ENCODE data around the gene MED15. TPM values are rescaled to one million over a fixed set of nuclear protein-coding genes. Genes with fewer than 3 reads are reported as not detected.
"Not testable (repeated sequence)": the region's sequence is repeated elsewhere in the genome, so short reads cannot be mapped to it uniquely, and the experiment has no call there.

MED15 gene
- total RNA-seq, 1 donor from 2014 or later: 11.4 TPM

- Histone ChIP-seq H3F3A (ENCODE audit: low read depth) (no peaks in the 10 kb centered on the region), H3K27ac (no peak overlapping the region), H3K4me3 (no peak overlapping the region), H2AFZ (replicated peaks) (no peak overlapping the region), H3K4me1 (peaks cover 4% of the 10 kb centered on the region), H3K79me2 (ENCODE audit: low read depth) (peaks cover 24% of the 10 kb centered on the region), H3K4me2 (no peak overlapping the region), H3K9me3 (ENCODE audit: low read depth) (no peaks in the 10 kb centered on the region), H3K9ac (no peak overlapping the region), H3K36me3 (peaks cover 4% of the 10 kb centered on the region), H4K20me1 (ENCODE audit: low read depth) (peaks cover 9% of the 10 kb centered on the region), H3K27me3 (no peaks in the 10 kb centered on the region)
- no peak for TF ChIP-seq EZH2phosphoT487 (IDR thresholded peaks at IDR 0.05)
- H3K27me3 Mint-ChIP-seq (ENCODE audit: insufficient read depth, low read depth): no peaks in the 10 kb centered on the region
- H3K4me3 Mint-ChIP-seq: no peak overlapping the region
- H3K36me3 Mint-ChIP-seq: peaks cover 40% of the 10 kb centered on the region
- H3K9me3 Mint-ChIP-seq: peaks cover 3% of the 10 kb centered on the region
- DNase-seq (ENCODE audit: low spot score): no peak
- H3K27ac Mint-ChIP-seq: no peak overlapping the region
- H3K4me1 Mint-ChIP-seq: peaks cover 4% of the 10 kb centered on the region
These were observed 30.6 kb downstream of the MED15 start for GRCh38 chr22:20537983-20538382.

DNA sequence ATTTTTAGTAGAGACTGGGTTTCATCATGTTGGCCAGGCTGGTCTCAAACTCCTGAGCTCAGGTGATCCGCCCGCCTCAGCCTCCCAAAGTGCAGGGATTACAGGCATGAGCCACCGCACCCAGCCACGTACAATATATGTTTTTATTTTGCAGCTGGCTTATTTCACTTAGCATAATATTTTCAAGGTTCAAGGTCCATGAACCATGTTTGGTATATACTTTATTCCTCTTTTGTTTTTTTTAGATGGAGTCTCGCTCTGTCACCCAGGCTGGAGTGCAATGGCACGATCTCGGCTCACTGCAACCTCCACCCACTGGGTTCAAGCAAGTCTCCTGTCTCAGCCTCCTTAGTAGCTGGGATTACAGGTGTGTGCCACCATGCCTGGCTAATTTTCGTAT is 31.5 kb downstream of the MED15 start:
- H3K9me3 ChIP-seq (ENCODE audit: low read depth); DNase-seq (ENCODE audit: low spot score); H2AFZ ChIP-seq (replicated peaks); H3K27me3 Mint-ChIP-seq (ENCODE audit: insufficient read depth, low read depth); H3K4me2 ChIP-seq; H3K9ac ChIP-seq; H3K4me1 Mint-ChIP-seq; H3K27me3 ChIP-seq; H3K4me3 ChIP-seq; H3K27ac Mint-ChIP-seq; H3K27ac ChIP-seq; H3K36me3 ChIP-seq; H3K9me3 Mint-ChIP-seq; H3K4me3 Mint-ChIP-seq; H3K4me1 ChIP-seq; H4K20me1 ChIP-seq (ENCODE audit: low read depth); H3F3A ChIP-seq (ENCODE audit: low read depth): not testable (repeated sequence)
- H3K79me2 ChIP-seq (ENCODE audit: low read depth): peaks cover 15% of the 10 kb centered on the region
- peaks cover 39% of the 10 kb centered on the region for H3K36me3 Mint-ChIP-seq

GRCh38 chr22:20542055-20542454 is 34.6 kb downstream of the MED15 start:
- peaks cover 6% of the 10 kb centered on the region for H3K4me1 ChIP-seq
- DNase-seq (ENCODE audit: low spot score): no peak
- Mint-ChIP-seq H3K36me3 (peaks cover 43% of the 10 kb centered on the region), H3K27ac (no peak overlapping the region), H3K27me3 (ENCODE audit: insufficient read depth, low read depth) (peaks cover 2% of the 10 kb centered on the region), H3K4me3 (no peak overlapping the region), H3K4me1 (no peaks in the 10 kb centered on the region), H3K9me3 (peaks cover 3% of the 10 kb centered on the region)
- no peak overlapping the region for H3K27ac ChIP-seq
- H3K4me2 ChIP-seq: no peak overlapping the region
- H3K36me3 ChIP-seq: peaks cover 4% of the 10 kb centered on the region
- no peaks in the 10 kb centered on the region for H3K27me3 ChIP-seq
- H4K20me1 ChIP-seq (ENCODE audit: low read depth): no peaks in the 10 kb centered on the region
- no peak overlapping the region for H3K9ac ChIP-seq
- H2AFZ ChIP-seq (replicated peaks): no peak overlapping the region
- no peak overlapping the region for H3K4me3 ChIP-seq
- H3K79me2 ChIP-seq (ENCODE audit: low read depth): peaks cover 6% of the 10 kb centered on the region
- no peaks in the 10 kb centered on the region for H3F3A ChIP-seq (ENCODE audit: low read depth)
- H3K9me3 ChIP-seq (ENCODE audit: low read depth): no peaks in the 10 kb centered on the region
- no peak for TF ChIP-seq EZH2phosphoT487 (IDR thresholded peaks at IDR 0.05)
- TF ChIP-seq CTCF (IDR thresholded peaks at IDR 0.05): no peak
- TF ChIP-seq EZH2 (IDR thresholded peaks at IDR 0.05): no peak

GRCh38 chr22:20542736-20543135 is 35.3 kb downstream of the MED15 start:
- Histone ChIP-seq H3F3A (ENCODE audit: low read depth) (no peaks in the 10 kb centered on the region), H3K9me3 (ENCODE audit: low read depth) (no peaks in the 10 kb centered on the region), H4K20me1 (ENCODE audit: low read depth) (no peaks in the 10 kb centered on the region), H3K79me2 (ENCODE audit: low read depth) (peaks cover 12% of the 10 kb centered on the region), H3K27ac (no peak overlapping the region), H3K4me2 (no peak overlapping the region), H3K4me3 (no peak overlapping the region), H3K9ac (no peak overlapping the region), H3K27me3 (no peaks in the 10 kb centered on the region), H2AFZ (replicated peaks) (no peak overlapping the region), H3K36me3 (peaks cover 4% of the 10 kb centered on the region), H3K4me1 (peaks cover 6% of the 10 kb centered on the region)
- Mint-ChIP-seq H3K36me3 (peaks cover 39% of the 10 kb centered on the region), H3K4me1 (no peaks in the 10 kb centered on the region), H3K4me3 (no peak overlapping the region), H3K27me3 (ENCODE audit: insufficient read depth, low read depth) (peaks cover 2% of the 10 kb centered on the region), H3K27ac (no peak overlapping the region), H3K9me3 (peaks cover 3% of the 10 kb centered on the region)
- no peak for DNase-seq (ENCODE audit: low spot score)
- TF ChIP-seq EZH2 (IDR thresholded peaks at IDR 0.05) (no peak), EZH2phosphoT487 (IDR thresholded peaks at IDR 0.05) (no peak), CTCF (IDR thresholded peaks at IDR 0.05) (no peak)

DNA sequence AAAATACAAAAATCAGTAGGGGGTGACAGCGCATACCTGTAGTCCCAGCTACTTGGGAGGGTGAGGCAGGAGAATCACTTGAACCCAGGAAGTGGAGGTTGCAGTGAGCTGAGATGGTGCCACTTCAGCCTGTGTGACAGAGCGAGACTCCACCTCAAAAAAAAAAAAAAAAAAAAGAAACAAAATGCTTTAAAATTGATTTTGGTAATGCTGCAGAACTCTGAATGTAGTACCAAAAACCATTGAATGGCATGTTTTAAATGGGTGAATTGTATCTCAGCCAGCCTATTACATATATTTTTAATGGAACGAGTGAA is 37.9 kb downstream of the MED15 start:
- not testable (repeated sequence) for H3K27me3 ChIP-seq; H3K36me3 ChIP-seq; H3K27ac ChIP-seq; H3K27me3 Mint-ChIP-seq (ENCODE audit: insufficient read depth, low read depth); H3K4me2 ChIP-seq; H3K27ac Mint-ChIP-seq; H4K20me1 ChIP-seq (ENCODE audit: low read depth); H3K9me3 Mint-ChIP-seq; H3K4me3 Mint-ChIP-seq; H3K9ac ChIP-seq; H3K4me3 ChIP-seq; H2AFZ ChIP-seq (replicated peaks); DNase-seq (ENCODE audit: low spot score); H3K9me3 ChIP-seq (ENCODE audit: low read depth); H3F3A ChIP-seq (ENCODE audit: low read depth)
- peaks cover 28% of the 10 kb centered on the region for H3K36me3 Mint-ChIP-seq
- Histone ChIP-seq H3K4me1 (peaks cover 16% of the 10 kb centered on the region), H3K79me2 (ENCODE audit: low read depth) (peaks cover 30% of the 10 kb centered on the region)
- H3K4me1 Mint-ChIP-seq: peaks cover 15% of the 10 kb centered on the region

Data from neural progenitor cell (in vitro differentiated cells).